ENCODE results near the gene CADPS2.

DNA sequence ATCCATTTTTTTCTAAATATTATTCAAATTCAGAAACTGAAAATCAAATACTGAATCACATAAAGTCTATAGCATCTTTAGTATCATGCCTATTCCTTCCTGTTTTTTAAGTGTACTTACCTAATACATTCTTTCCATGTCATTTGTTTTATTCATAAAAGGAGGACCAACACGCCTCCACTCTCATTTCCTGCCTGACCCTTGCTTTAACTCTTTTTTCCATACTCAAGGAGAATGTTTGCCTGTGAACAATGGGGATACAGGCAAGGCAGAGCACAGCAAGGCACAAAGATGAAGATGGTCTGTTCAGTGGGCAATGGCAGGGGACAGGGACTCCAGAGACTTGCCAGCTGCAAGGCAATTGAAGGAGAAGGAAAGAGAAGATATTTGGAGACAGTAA lies 460.5 kb downstream of the CADPS2 start:
- TF ChIP-seq, protein P1, sequence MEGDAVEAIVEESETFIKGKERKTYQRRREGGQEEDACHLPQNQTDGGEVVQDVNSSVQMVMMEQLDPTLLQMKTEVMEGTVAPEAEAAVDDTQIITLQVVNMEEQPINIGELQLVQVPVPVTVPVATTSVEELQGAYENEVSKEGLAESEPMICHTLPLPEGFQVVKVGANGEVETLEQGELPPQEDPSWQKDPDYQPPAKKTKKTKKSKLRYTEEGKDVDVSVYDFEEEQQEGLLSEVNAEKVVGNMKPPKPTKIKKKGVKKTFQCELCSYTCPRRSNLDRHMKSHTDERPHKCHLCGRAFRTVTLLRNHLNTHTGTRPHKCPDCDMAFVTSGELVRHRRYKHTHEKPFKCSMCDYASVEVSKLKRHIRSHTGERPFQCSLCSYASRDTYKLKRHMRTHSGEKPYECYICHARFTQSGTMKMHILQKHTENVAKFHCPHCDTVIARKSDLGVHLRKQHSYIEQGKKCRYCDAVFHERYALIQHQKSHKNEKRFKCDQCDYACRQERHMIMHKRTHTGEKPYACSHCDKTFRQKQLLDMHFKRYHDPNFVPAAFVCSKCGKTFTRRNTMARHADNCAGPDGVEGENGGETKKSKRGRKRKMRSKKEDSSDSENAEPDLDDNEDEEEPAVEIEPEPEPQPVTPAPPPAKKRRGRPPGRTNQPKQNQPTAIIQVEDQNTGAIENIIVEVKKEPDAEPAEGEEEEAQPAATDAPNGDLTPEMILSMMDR (IDR thresholded peaks at IDR 0.05): no peak
- TF ChIP-seq POLR2A (IDR thresholded peaks at IDR 0.05): no peak
